H9 (cell line): Measurements from ENCODE around the gene TMEFF2. TPM values are rescaled to one million over a fixed set of nuclear protein-coding genes. Genes with fewer than 3 reads are reported as not detected.

Experiments used
- DNase-seq: peaks from one replicate; pipeline ENCODE4 v3.0.0-alpha.2; 2017
- H2AFZ ChIP-seq: one replicate; pipeline ENCODE4 v1.6.1; 2013; ENCODE audit warnings: mild to moderate bottlenecking, low read length, control low read depth, moderate library complexity
- H2AK5ac ChIP-seq: 2 replicates; pipeline ENCODE4 v1.6.1; 2013; ENCODE audit warnings: low read length, control low read depth, mixed read lengths; ENCODE audit not compliant: insufficient read length
- H2BK120ac ChIP-seq: one replicate; pipeline ENCODE4 v1.6.1; 2013; ENCODE audit warnings: low read depth, mild to moderate bottlenecking, low read length, control low read depth, inconsistent platforms; ENCODE audit not compliant: poor library complexity, severe bottlenecking
- H2BK12ac ChIP-seq: 2 replicates; pipeline ENCODE4 v1.6.1; 2013; ENCODE audit warnings: low read length, control low read depth, mixed read lengths, low read depth; ENCODE audit not compliant: insufficient read length
- H2BK15ac ChIP-seq: 2 replicates; pipeline ENCODE4 v1.6.1; 2013; ENCODE audit warnings: low read depth, low read length, control low read depth
- H2BK20ac ChIP-seq: one replicate; pipeline ENCODE4 v1.6.1; 2013; ENCODE audit warnings: low read depth, mild to moderate bottlenecking, low read length, control low read depth, inconsistent platforms; ENCODE audit not compliant: poor library complexity, severe bottlenecking
- H2BK5ac ChIP-seq: 2 replicates; pipeline ENCODE4 v1.6.1; 2013; ENCODE audit warnings: low read length, control low read depth, mixed read lengths; ENCODE audit not compliant: insufficient read length
- H3K14ac ChIP-seq: 2 replicates; pipeline ENCODE4 v1.6.1; 2013; ENCODE audit warnings: low read length, control low read depth; ENCODE audit not compliant: insufficient read depth
- H3K18ac ChIP-seq: 2 replicates; pipeline ENCODE4 v1.6.1; 2013; ENCODE audit warnings: low read depth, mild to moderate bottlenecking, mixed read lengths, low read length, control low read depth; ENCODE audit not compliant: insufficient read length
- H3K23ac ChIP-seq: 2 replicates; pipeline ENCODE4 v1.6.1; 2013; ENCODE audit warnings: low read length, control low read depth, mixed read lengths, low read depth; ENCODE audit not compliant: insufficient read length
- H3K23me2 ChIP-seq: 2 replicates; pipeline ENCODE4 v1.6.1; 2013; ENCODE audit warnings: low read depth, mild to moderate bottlenecking, mixed read lengths, low read length, control low read depth; ENCODE audit not compliant: insufficient read length, poor library complexity, severe bottlenecking
- H3K27ac ChIP-seq: 2 replicates; pipeline ENCODE4 v1.5.1; 2013; ENCODE audit warnings: low read length, control low read depth, mixed read lengths, low read depth; ENCODE audit not compliant: insufficient read length
- H3K27me3 ChIP-seq: 2 replicates; pipeline ENCODE4 v1.6.1; 2013; ENCODE audit warnings: low read length, control low read depth, inconsistent platforms; ENCODE audit not compliant: insufficient read depth
- H3K4ac ChIP-seq: 2 replicates; pipeline ENCODE4 v1.6.1; 2013; ENCODE audit warnings: low read depth, mild to moderate bottlenecking, control low read depth, inconsistent platforms, low read length, moderate library complexity
- H3K4me1 ChIP-seq: 2 replicates; pipeline ENCODE4 v1.6.1; 2013; ENCODE audit warnings: low read length, control low read depth, inconsistent platforms; ENCODE audit not compliant: insufficient read depth
- H3K4me2 ChIP-seq: 2 replicates; pipeline ENCODE4 v1.6.1; 2013; ENCODE audit warnings: low read length, control low read depth, mixed read lengths; ENCODE audit not compliant: insufficient read length, insufficient read depth
- H3K56ac ChIP-seq: 2 replicates; pipeline ENCODE4 v1.6.1; 2013; ENCODE audit warnings: low read depth, mild to moderate bottlenecking, mixed read lengths, low read length, control low read depth; ENCODE audit not compliant: insufficient read length
- H3K79me1 ChIP-seq: 2 replicates; pipeline ENCODE4 v1.6.1; 2013; ENCODE audit warnings: low read depth, mild to moderate bottlenecking, moderate library complexity, low read length, control low read depth, inconsistent platforms; ENCODE audit not compliant: insufficient read depth, poor library complexity, severe bottlenecking
- H3K79me2 ChIP-seq: 2 replicates; pipeline ENCODE4 v1.6.1; 2013; ENCODE audit warnings: low read length, control low read depth, inconsistent platforms; ENCODE audit not compliant: insufficient read depth
- H3K9ac ChIP-seq: 2 replicates; pipeline ENCODE4 v1.6.1; 2013; ENCODE audit warnings: low read length, control low read depth, mixed read lengths; ENCODE audit not compliant: insufficient read length; ENCODE audit errors: extremely low read depth
- H3K9me3 ChIP-seq: one replicate; pipeline ENCODE4 v1.6.1; 2013; ENCODE audit warnings: low read depth, low read length, inconsistent platforms; ENCODE audit not compliant: control insufficient read depth
- H3T11ph ChIP-seq: one replicate; pipeline ENCODE4 v1.6.1; 2013; ENCODE audit warnings: mild to moderate bottlenecking, low read length, control low read depth, inconsistent platforms
- H4K20me1 ChIP-seq: one replicate; pipeline ENCODE4 v1.6.1; 2013; ENCODE audit not compliant: control insufficient read depth, insufficient read length, insufficient read depth
- H4K5ac ChIP-seq: 2 replicates; pipeline ENCODE4 v1.6.1; 2013; ENCODE audit warnings: low read depth, mild to moderate bottlenecking, mixed read lengths, low read length, control low read depth; ENCODE audit not compliant: insufficient read length
- H4K8ac ChIP-seq: replicated peaks from 2 replicates; pipeline ENCODE4 v1.6.1; 2013; ENCODE audit warnings: low read length, control low read depth, mixed read lengths, low read depth; ENCODE audit not compliant: insufficient read length
- H4K91ac ChIP-seq: 2 replicates; pipeline ENCODE4 v1.6.1; 2013; ENCODE audit warnings: low read depth, mild to moderate bottlenecking, moderate library complexity, mixed read lengths, low read length, control low read depth; ENCODE audit not compliant: insufficient read length
- H3K27ac Mint-ChIP-seq, 3 experiments: 2 replicates in 2 of 3; 3 replicates in 1 of 3; pipeline ENCODE4 v1.8.0; 2020 to 2021; ENCODE audit warnings: mixed read lengths in 3 of 3, mild to moderate bottlenecking in 1 of 3, moderate library complexity in 1 of 3
- H3K27me3 Mint-ChIP-seq: 2 replicates; pipeline ENCODE4 v1.8.0; 2021; ENCODE audit warnings: low read depth, mild to moderate bottlenecking, moderate library complexity, mixed read lengths
- H3K36me3 Mint-ChIP-seq, 3 experiments: 2 replicates in 2 of 3; 3 replicates in 1 of 3; pipeline ENCODE4 v1.8.0; 2020 to 2021; ENCODE audit warnings: low read depth in 3 of 3, mixed read lengths in 3 of 3; ENCODE audit not compliant: insufficient read depth in 1 of 3
- H3K4me1 Mint-ChIP-seq, 2 experiments: 2 replicates each; pipeline ENCODE4 v1.8.0; 2020; ENCODE audit warnings: mixed read lengths in 2 of 2
- H3K4me3 Mint-ChIP-seq, 2 experiments: 2 replicates in 1 of 2; 3 replicates in 1 of 2; pipeline ENCODE4 v1.8.0; 2020 to 2021; ENCODE audit warnings: mild to moderate bottlenecking in 2 of 2, mixed read lengths in 2 of 2, moderate library complexity in 1 of 2
- H3K9me3 Mint-ChIP-seq, 2 experiments: 2 replicates in 1 of 2; 3 replicates in 1 of 2; pipeline ENCODE4 v1.8.0; 2020; ENCODE audit warnings: mild to moderate bottlenecking in 2 of 2, mixed read lengths in 2 of 2, moderate library complexity in 1 of 2
- CTCF ChIP-seq: fragments of 200-600 bp; sonication (generic); conservative IDR thresholded peaks from 3 replicates; pipeline ENCODE4 v1.8.0; 2021; ENCODE audit warnings: antibody characterized with exemption, mild to moderate bottlenecking
- total RNA-seq: library from RNA; stranded (reverse); gene quantifications from 2 replicates; pipeline ENCODE4 v1.2.1, GENCODE V29; 2021

Gene TMEFF2
- total RNA-seq, 1 experiment from 2014 or later: 0.39 TPM

DNA sequence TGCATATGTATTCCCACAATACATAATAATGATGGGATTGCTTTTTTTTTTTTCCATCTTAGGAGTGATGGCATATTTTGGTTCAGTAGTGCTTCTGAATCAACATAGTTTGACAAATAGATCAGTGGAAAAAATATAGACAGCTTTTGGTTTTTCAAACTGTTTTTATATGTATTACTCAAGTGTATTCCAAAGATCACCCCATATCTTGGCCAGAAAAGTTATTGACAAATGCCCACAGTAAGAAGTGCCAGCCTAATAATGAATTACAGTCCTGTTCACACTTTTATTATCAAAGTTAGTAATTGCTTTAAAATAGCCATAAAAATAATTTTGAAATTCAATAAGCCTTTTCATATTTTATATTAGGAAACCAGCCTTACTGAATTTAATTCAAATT lies 95.0 kb downstream of the TMEFF2 start:
- Histone ChIP-seq H3T11ph (no peak overlapping the region), H3K27me3 (no peaks in the 10 kb centered on the region), H4K8ac (no peak overlapping the region), H3K18ac (no peak overlapping the region), H2BK20ac (no peak overlapping the region), H3K4ac (no peak overlapping the region), H3K23ac (no peak overlapping the region), H2BK12ac (no peak overlapping the region), H3K4me2 (no peak overlapping the region), H3K27ac (no peak overlapping the region), H2BK5ac (no peak overlapping the region), H4K91ac (no peak overlapping the region), H2BK15ac (no peak overlapping the region), H3K56ac (no peak overlapping the region), H4K20me1 (no peaks in the 10 kb centered on the region), H3K9ac (no peak overlapping the region), H3K14ac (no peak overlapping the region), H2AK5ac (no peak overlapping the region), H3K23me2 (no peaks in the 10 kb centered on the region), H3K4me1 (no peaks in the 10 kb centered on the region), H4K5ac (no peak overlapping the region), H3K79me2 (no peaks in the 10 kb centered on the region), H2BK120ac (no peak overlapping the region), H3K9me3 (no peaks in the 10 kb centered on the region), H3K79me1 (no peaks in the 10 kb centered on the region), H2AFZ (no peak overlapping the region)
- Mint-ChIP-seq H3K9me3 (no peaks in the 10 kb centered on the region), H3K4me1 (no peaks in the 10 kb centered on the region; a peak in 1 of 4 replicates), H3K27me3 (no peaks in the 10 kb centered on the region), H3K36me3 (no peaks in the 10 kb centered on the region), H3K4me3 (no peak overlapping the region), H3K27ac (no peak overlapping the region)
- TF ChIP-seq CTCF: no peak
- no peak for DNase-seq
